HUES64 (cell line): Measurements from ENCODE around the gene DTL.

Experiments used
- H3K27ac ChIP-seq: 2 replicates; pipeline ENCODE4 v1.7.0; 2013; ENCODE audit warnings: low read depth, low read length, inconsistent platforms
- H3K27me3 ChIP-seq: 2 replicates; pipeline ENCODE4 v1.6.1; 2013; ENCODE audit warnings: mild to moderate bottlenecking, low read length; ENCODE audit not compliant: insufficient read depth
- H3K36me3 ChIP-seq: 2 replicates; pipeline ENCODE4 v1.6.1; 2013; ENCODE audit warnings: mild to moderate bottlenecking, low read length; ENCODE audit not compliant: insufficient read depth
- H3K4me1 ChIP-seq: 2 replicates; pipeline ENCODE4 v1.6.1; 2013; ENCODE audit warnings: mild to moderate bottlenecking, low read length, moderate library complexity; ENCODE audit not compliant: insufficient read depth
- H3K4me3 ChIP-seq: 2 replicates; pipeline ENCODE4 v1.5.1; 2013; ENCODE audit warnings: mild to moderate bottlenecking, low read length, moderate library complexity
- H3K9ac ChIP-seq: 2 replicates; pipeline ENCODE4 v1.6.1; 2013; ENCODE audit warnings: mild to moderate bottlenecking, low read depth, low read length
- H3K9me3 ChIP-seq: 2 replicates; pipeline ENCODE4 v1.6.1; 2013; ENCODE audit warnings: low read depth, low read length; ENCODE audit not compliant: insufficient read depth
- WGBS: fragments of 150-250, 120-280 bp; methylation state at CpG from one replicate; pipeline ENCODE4 v1.1.7; 2013; ENCODE audit warnings: missing lambda C conversion rate; 5-methylcytosine and 5-hydroxymethylcytosine counted together

The DTL gene

GRCh38 chr1:212152869-212153268, 117.3 kb downstream of the DTL start:
- Histone ChIP-seq H3K4me1 (no peaks in the 10 kb centered on the region), H3K9me3 (no peaks in the 10 kb centered on the region), H3K27me3 (no peaks in the 10 kb centered on the region), H3K27ac (no peak overlapping the region), H3K4me3 (no peak overlapping the region), H3K36me3 (no peaks in the 10 kb centered on the region), H3K9ac (no peak overlapping the region)
- 91% methylated on average over 4 of the region's 4 CpGs for WGBS

- H3K36me3 ChIP-seq, result no peaks in the 10 kb centered on the region
- H3K9me3 ChIP-seq, result no peaks in the 10 kb centered on the region
- no peak overlapping the region for H3K9ac ChIP-seq
- no peak overlapping the region for H3K27ac ChIP-seq
- no peak overlapping the region for H3K4me3 ChIP-seq
- H3K27me3 ChIP-seq, result no peaks in the 10 kb centered on the region
- no peaks in the 10 kb centered on the region for H3K4me1 ChIP-seq
Measured at GRCh38 chr1:212153635-212154034, 118.1 kb downstream of the DTL start.
